CD4-positive, alpha-beta T cell treated with Interleukin-17A for 1 hour (primary cell): Measurements from ENCODE around the gene PDXK.
A peak's percentile ranks its signal among the peaks of the same experiment; 100 is the strongest.
"Not testable (repeated sequence)": the region's sequence is repeated elsewhere in the genome, so short reads cannot be mapped to it uniquely, and the experiment has no call there.

ENCODE experiments used
- DNase-seq: peaks from one replicate; pipeline ENCODE4 v3.0.0-alpha.2; 2020

PDXK gene

GRCh38 chr21:43697758-43698643 lies 20.9 kb upstream of the PDXK start:
- no peak for DNase-seq

GRCh38 chr21:43699492-43699777 lies 19.5 kb upstream of the PDXK start:
- not testable (repeated sequence) for DNase-seq

- no peak for DNase-seq
Measured at GRCh38 chr21:43699933-43700599, 18.9 kb upstream of the PDXK start.

- DNase-seq: no peak
Measured at GRCh38 chr21:43701936-43702784, 16.8 kb upstream of the PDXK start.

GRCh38 chr21:43702785-43703034 lies 16.2 kb upstream of the PDXK start:
- no peak for DNase-seq

GRCh38 chr21:43703035-43703880 lies 15.7 kb upstream of the PDXK start:
- peak; percentile 27 for DNase-seq

GRCh38 chr21:43707462-43707861 lies 11.5 kb upstream of the PDXK start:
- DNase-seq: no peak

GRCh38 chr21:43708745-43709381 lies 10.1 kb upstream of the PDXK start:
- DNase-seq: no peak

- DNase-seq: no peak
Measured at GRCh38 chr21:43712268-43712942, 6.5 kb upstream of the PDXK start.

- not testable (repeated sequence) for DNase-seq
Measured at GRCh38 chr21:43713123-43713522, 5.8 kb upstream of the PDXK start.

- no peak for DNase-seq
Measured at GRCh38 chr21:43716376-43717165, 2.4 kb upstream of the PDXK start.

- no peak for DNase-seq
Measured at GRCh38 chr21:43717166-43717853, 1.6 kb upstream of the PDXK start.

GRCh38 chr21:43717967-43718871 lies 710 bp upstream of the PDXK start:
- DNase-seq: no peak

GRCh38 chr21:43719748-43720538 lies 1.0 kb downstream of the PDXK start:
- peak; percentile 35 for DNase-seq

- no peak for DNase-seq
Measured at GRCh38 chr21:43720539-43721166, 1.7 kb downstream of the PDXK start.

GRCh38 chr21:43721206-43721605 lies 2.3 kb downstream of the PDXK start:
- DNase-seq: no peak

- no peak for DNase-seq
Measured at GRCh38 chr21:43721939-43722338, 3.0 kb downstream of the PDXK start.

GRCh38 chr21:43723648-43724047 lies 4.7 kb downstream of the PDXK start:
- DNase-seq: no peak
